Measurements from ENCODE around the gene EPC2. TPM values are rescaled to one million over a fixed set of nuclear protein-coding genes. Genes with fewer than 3 reads are reported as not detected.

Gene EPC2
- total and polyA plus RNA-seq, 7 donors, result 9.2 to 31.4 (median 29.1) TPM

DNA sequence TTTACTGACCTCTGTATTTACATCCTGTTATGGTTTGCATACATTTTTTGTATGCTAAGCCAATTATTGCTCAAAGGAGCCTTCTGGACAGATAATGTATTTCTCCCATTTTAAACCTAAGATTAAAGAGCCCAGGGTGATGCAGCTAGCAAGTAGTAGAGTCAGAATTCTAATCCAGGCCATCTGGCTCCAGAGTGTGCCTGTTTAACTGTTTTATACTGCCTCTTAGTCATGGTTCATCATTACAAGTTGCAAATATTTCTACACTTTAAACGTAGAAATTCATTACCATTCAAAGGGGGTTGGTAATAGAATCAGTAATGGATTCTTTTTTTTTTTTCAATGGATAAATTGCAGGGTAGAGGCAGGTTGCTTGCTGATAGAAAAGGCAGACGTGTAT lies 52.4 kb downstream of the EPC2 start:
- Histone ChIP-seq H3K36me3 (peaks cover 0 to 20% (median 0%) of the 10 kb centered on the region in 4 donors), H3K27me3 (no peaks in the 10 kb centered on the region), H3K4me3 (no peak overlapping the region), H3K9me3 (peaks cover 0 to 8% (median 0%) of the 10 kb centered on the region in 4 donors), H3K27ac (no peak overlapping the region), H3K4me1 (no peaks in the 10 kb centered on the region)
- TF ChIP-seq POLR2AphosphoS5 (IDR thresholded peaks at IDR 0.05), result no peak
- TF ChIP-seq EP300 (IDR thresholded peaks at IDR 0.05), result no peak
- TF ChIP-seq, protein P1, sequence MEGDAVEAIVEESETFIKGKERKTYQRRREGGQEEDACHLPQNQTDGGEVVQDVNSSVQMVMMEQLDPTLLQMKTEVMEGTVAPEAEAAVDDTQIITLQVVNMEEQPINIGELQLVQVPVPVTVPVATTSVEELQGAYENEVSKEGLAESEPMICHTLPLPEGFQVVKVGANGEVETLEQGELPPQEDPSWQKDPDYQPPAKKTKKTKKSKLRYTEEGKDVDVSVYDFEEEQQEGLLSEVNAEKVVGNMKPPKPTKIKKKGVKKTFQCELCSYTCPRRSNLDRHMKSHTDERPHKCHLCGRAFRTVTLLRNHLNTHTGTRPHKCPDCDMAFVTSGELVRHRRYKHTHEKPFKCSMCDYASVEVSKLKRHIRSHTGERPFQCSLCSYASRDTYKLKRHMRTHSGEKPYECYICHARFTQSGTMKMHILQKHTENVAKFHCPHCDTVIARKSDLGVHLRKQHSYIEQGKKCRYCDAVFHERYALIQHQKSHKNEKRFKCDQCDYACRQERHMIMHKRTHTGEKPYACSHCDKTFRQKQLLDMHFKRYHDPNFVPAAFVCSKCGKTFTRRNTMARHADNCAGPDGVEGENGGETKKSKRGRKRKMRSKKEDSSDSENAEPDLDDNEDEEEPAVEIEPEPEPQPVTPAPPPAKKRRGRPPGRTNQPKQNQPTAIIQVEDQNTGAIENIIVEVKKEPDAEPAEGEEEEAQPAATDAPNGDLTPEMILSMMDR (IDR thresholded peaks at IDR 0.05), result no peak
- no peak for TF ChIP-seq POLR2A (IDR thresholded peaks at IDR 0.05)
- 93 to 95% methylated on average over 2 of the region's 2 CpGs for WGBS, 2 donors
- intact Hi-C loops (cut with DNase I), result no loop called here
- no peak for DNase-seq

GRCh38 chr2:148699830-148700229 lies 55.3 kb downstream of the EPC2 start:
- intact Hi-C loops (cut with DNase I), result no loop called here
- no peak overlapping the region for H3K27ac ChIP-seq
- peaks cover 0 to 8% (median 0%) of the 10 kb centered on the region in 4 donors for H3K9me3 ChIP-seq
- peaks cover 0 to 7% (median 0%) of the 10 kb centered on the region in 4 donors for H3K36me3 ChIP-seq
- no peaks in the 10 kb centered on the region for H3K4me1 ChIP-seq
- no peak for DNase-seq
- WGBS, 2 donors, result 97 to 99% methylated on average over 4 of the region's 4 CpGs
- TF ChIP-seq POLR2AphosphoS5 (IDR thresholded peaks at IDR 0.05), result no peak
- no peak for TF ChIP-seq EP300 (IDR thresholded peaks at IDR 0.05)
- TF ChIP-seq, protein P1 (IDR thresholded peaks at IDR 0.05), result no peak
- TF ChIP-seq POLR2A (IDR thresholded peaks at IDR 0.05), result no peak
- H3K27me3 ChIP-seq, result no peaks in the 10 kb centered on the region
- H3K4me3 ChIP-seq, result no peak overlapping the region

GRCh38 chr2:148701039-148701438 lies 56.5 kb downstream of the EPC2 start:
- Histone ChIP-seq H3K36me3 (peaks cover 0 to 15% (median 0%) of the 10 kb centered on the region in 4 donors), H3K4me3 (no peak overlapping the region), H3K27me3 (no peaks in the 10 kb centered on the region), H3K9me3 (peaks cover 0 to 8% (median 0%) of the 10 kb centered on the region in 4 donors), H3K27ac (no peak overlapping the region), H3K4me1 (no peaks in the 10 kb centered on the region)
- TF ChIP-seq EP300 (IDR thresholded peaks at IDR 0.05) (no peak), POLR2A (IDR thresholded peaks at IDR 0.05) (no peak), POLR2AphosphoS5 (IDR thresholded peaks at IDR 0.05) (no peak)
- TF ChIP-seq, protein P1 (IDR thresholded peaks at IDR 0.05), result no peak
- DNase-seq, result no peak
- 98 to 99% methylated on average over 3 of the region's 3 CpGs for WGBS, 2 donors
- intact Hi-C loops (cut with DNase I), result no loop called here

GRCh38 chr2:148701877-148702276 lies 57.3 kb downstream of the EPC2 start:
- peaks cover 0 to 15% (median 0%) of the 10 kb centered on the region in 4 donors for H3K36me3 ChIP-seq
- no peak overlapping the region for H3K27ac ChIP-seq
- no peaks in the 10 kb centered on the region for H3K27me3 ChIP-seq
- no peak for DNase-seq
- TF ChIP-seq EP300 (IDR thresholded peaks at IDR 0.05), result no peak
- TF ChIP-seq, protein P1 (IDR thresholded peaks at IDR 0.05), result no peak
- no peak for TF ChIP-seq POLR2A (IDR thresholded peaks at IDR 0.05)
- H3K9me3 ChIP-seq, result peaks cover 0 to 8% (median 0%) of the 10 kb centered on the region in 4 donors
- intact Hi-C loops (cut with DNase I), result no loop called here
- no peaks in the 10 kb centered on the region for H3K4me1 ChIP-seq
- H3K4me3 ChIP-seq, result no peak overlapping the region

DNA sequence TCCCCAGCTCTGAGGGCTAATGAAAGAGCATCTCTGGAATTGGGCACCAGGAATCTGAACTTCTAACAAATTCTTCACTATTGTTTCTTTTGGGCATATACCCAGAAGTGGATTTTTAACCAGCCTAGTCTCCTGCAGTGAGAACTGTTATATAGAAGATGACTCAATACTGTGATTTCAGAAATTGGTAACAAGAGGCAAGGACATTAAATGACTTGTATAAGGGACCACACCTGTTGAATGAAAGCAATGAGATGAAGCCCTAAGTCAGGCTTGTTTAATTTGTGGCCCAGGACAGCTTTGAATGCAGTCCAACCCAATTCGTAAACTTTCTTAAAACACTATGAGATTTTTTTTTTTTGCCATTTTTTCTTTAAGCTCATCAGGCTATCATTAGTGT lies 57.9 kb downstream of the EPC2 start:
- TF ChIP-seq POLR2A (IDR thresholded peaks at IDR 0.05) (no peak), EP300 (IDR thresholded peaks at IDR 0.05) (no peak), POLR2AphosphoS5 (IDR thresholded peaks at IDR 0.05) (no peak)
- TF ChIP-seq, protein P1 (IDR thresholded peaks at IDR 0.05), result no peak
- H3K27ac ChIP-seq, result no peak overlapping the region
- no peak for DNase-seq
- no peaks in the 10 kb centered on the region for H3K27me3 ChIP-seq
- no peak overlapping the region for H3K4me3 ChIP-seq
- peaks cover 0 to 15% (median 0%) of the 10 kb centered on the region in 4 donors for H3K36me3 ChIP-seq
- H3K4me1 ChIP-seq, result no peaks in the 10 kb centered on the region
- intact Hi-C loops (cut with DNase I), result no loop called here
- peaks cover 0 to 8% (median 0%) of the 10 kb centered on the region in 4 donors for H3K9me3 ChIP-seq
- WGBS, 2 donors, result 95 to 97% methylated on average over 1 of the region's 1 CpG

Measured in sigmoid colon (tissue), 7 donors.